Tibial nerve (tissue), 3 donors: ENCODE measurements around the gene PPP2R1B.

Experiments used
- CTCF ChIP-seq, 5 experiments: fragments of 200-600 bp in 3 of 5; fragments of 450-650 bp in 2 of 5; sonication (generic) in 3 of 5; IDR thresholded peaks; one replicate each; pipeline ENCODE4 v1.5.1; 2016 to 2019; ENCODE audit warnings: antibody characterized with exemption in 5 of 5, mild to moderate bottlenecking in 3 of 5, moderate library complexity in 2 of 5
- POLR2A ChIP-seq, 2 donors: fragments of 450-650 bp; IDR thresholded peaks; one replicate each; pipeline ENCODE4 v1.6.1; 2017; ENCODE audit warnings: antibody characterized with exemption in 2 of 2, mild to moderate bottlenecking in 2 of 2, moderate library complexity in 2 of 2

DNA sequence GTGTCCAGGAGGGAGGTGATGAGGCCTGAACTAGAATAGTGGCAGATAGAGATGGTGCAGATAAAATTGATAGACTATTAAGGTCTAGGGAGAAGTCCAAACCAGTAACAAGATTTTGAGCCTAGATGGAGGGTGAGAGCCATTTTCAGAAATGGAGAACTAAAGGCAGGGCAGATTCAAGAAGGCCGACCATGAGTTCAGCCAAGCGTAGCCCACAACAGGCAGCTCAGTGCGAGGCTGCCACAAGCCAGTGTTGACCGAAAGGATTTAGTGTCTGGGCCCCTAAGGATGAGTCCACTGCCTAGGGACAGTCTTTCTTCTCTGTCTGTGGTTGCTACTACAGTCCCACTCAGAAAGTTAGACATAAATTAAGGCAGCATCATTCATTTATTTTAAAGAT, 51.7 kb downstream of the PPP2R1B start:
- no peak for TF ChIP-seq POLR2A (IDR thresholded peaks at IDR 0.05)
- TF ChIP-seq CTCF (IDR thresholded peaks at IDR 0.05), result no peak
